GM23338 (cell line): ENCODE data around the gene COL4A3. TPM values are rescaled to one million over a fixed set of nuclear protein-coding genes. Genes with fewer than 3 reads are reported as not detected.

Source experiments
- ATAC-seq: fragments of 200-7000 bp; cut with Tn5 transposase; 3 replicates; pipeline ENCODE4 v1.9.1; 2020
- DNase-seq: peaks from one replicate; pipeline ENCODE4 v3.0.0-alpha.2; 2015; ENCODE audit warnings: low spot score
- H2AFZ ChIP-seq: fragments of 200-600 bp; sonication (generic); 2 replicates; pipeline ENCODE4 v1.8.0; 2016; ENCODE audit warnings: antibody characterized with exemption, mild to moderate bottlenecking, moderate library complexity
- H3F3A ChIP-seq: fragments of 200-600 bp; sonication (generic); replicated peaks from 2 replicates; pipeline ENCODE4 v1.8.0; 2017; ENCODE audit warnings: antibody characterized with exemption, mixed run types, low read depth
- H3K27ac ChIP-seq: fragments of 200-600 bp; sonication (generic); 2 replicates; pipeline ENCODE4 v1.6.1; 2016; ENCODE audit warnings: low read depth
- H3K27me3 ChIP-seq: fragments of 200-600 bp; sonication (generic); 2 replicates; pipeline ENCODE4 v1.8.0; 2016; ENCODE audit warnings: mild to moderate bottlenecking, mixed run types, moderate library complexity; ENCODE audit not compliant: insufficient read depth
- H3K36me3 ChIP-seq: fragments of 200-600 bp; sonication (generic); 2 replicates; pipeline ENCODE4 v1.8.0; 2016; ENCODE audit warnings: mild to moderate bottlenecking; ENCODE audit not compliant: insufficient read depth
- H3K4me1 ChIP-seq: fragments of 200-600 bp; sonication (generic); 2 replicates; pipeline ENCODE4 v1.8.0; 2016; ENCODE audit warnings: mild to moderate bottlenecking, moderate library complexity; ENCODE audit not compliant: insufficient read depth
- H3K4me2 ChIP-seq: fragments of 200-600 bp; sonication (generic); 2 replicates; pipeline ENCODE4 v1.7.1; 2017; ENCODE audit warnings: mixed run types
- H3K4me3 ChIP-seq: fragments of 200-600 bp; sonication (generic); 2 replicates; pipeline ENCODE4 v1.6.1; 2016; ENCODE audit warnings: mixed run types
- H3K79me2 ChIP-seq: fragments of 200-600 bp; sonication (generic); replicated peaks from 2 replicates; pipeline ENCODE4 v1.8.0; 2017; ENCODE audit warnings: mild to moderate bottlenecking; ENCODE audit not compliant: insufficient read depth
- H3K9me2 ChIP-seq: fragments of 200-600 bp; sonication (generic); 2 replicates; pipeline ENCODE4 v1.8.0; 2017; ENCODE audit not compliant: insufficient read depth
- H4K20me1 ChIP-seq: fragments of 200-600 bp; sonication (generic); replicated peaks from 2 replicates; pipeline ENCODE4 v1.8.0; 2017; ENCODE audit warnings: mild to moderate bottlenecking; ENCODE audit not compliant: insufficient read depth
- H3K27ac Mint-ChIP-seq: 2 replicates; pipeline ENCODE4 v1.8.0; 2020; ENCODE audit warnings: inconsistent platforms, mild to moderate bottlenecking, moderate library complexity, mixed read lengths
- H3K27me3 Mint-ChIP-seq: 3 replicates; pipeline ENCODE4 v1.8.0; 2022; ENCODE audit warnings: low read depth, mild to moderate bottlenecking, moderate library complexity, mixed read lengths, inconsistent platforms; ENCODE audit not compliant: insufficient read depth, poor library complexity
- H3K36me3 Mint-ChIP-seq: 3 replicates; pipeline ENCODE4 v1.8.0; 2021; ENCODE audit warnings: low read depth, mild to moderate bottlenecking, inconsistent platforms, moderate library complexity, mixed read lengths
- H3K4me1 Mint-ChIP-seq: 3 replicates; pipeline ENCODE4 v1.8.0; 2020; ENCODE audit warnings: mild to moderate bottlenecking, inconsistent platforms, mixed read lengths
- H3K4me3 Mint-ChIP-seq: 3 replicates; pipeline ENCODE4 v1.8.0; 2021; ENCODE audit warnings: moderate library complexity, mild to moderate bottlenecking, inconsistent platforms, mixed read lengths
- H3K9me3 Mint-ChIP-seq: 3 replicates; pipeline ENCODE4 v1.8.0; 2020; ENCODE audit warnings: moderate library complexity, mild to moderate bottlenecking, inconsistent platforms, mixed read lengths
- CREB1 ChIP-seq: fragments of 250-450 bp; sonication (Bioruptor Pico); IDR thresholded peaks from 2 replicates; pipeline ENCODE4 v1.5.0; 2020; ENCODE audit warnings: low read depth, mild to moderate bottlenecking, moderate library complexity
- JUNB ChIP-seq: IDR thresholded peaks from one replicate; pipeline ENCODE4 v1.6.1; 2016; ENCODE audit warnings: antibody characterized with exemption; ENCODE audit not compliant: unreplicated experiment
- NANOG ChIP-seq: IDR thresholded peaks from 2 replicates; pipeline ENCODE4 v1.6.1; 2016; ENCODE audit warnings: antibody characterized with exemption, borderline replicate concordance
- POLR2AphosphoS5 ChIP-seq: IDR thresholded peaks from 2 replicates; pipeline ENCODE4 v1.6.1; 2016; ENCODE audit warnings: antibody characterized with exemption, low read depth
- ZNF114 ChIP-seq: fragments of 250-450 bp; sonication (Bioruptor Pico); IDR thresholded peaks from 2 replicates; pipeline ENCODE4 v1.5.0; 2020; ENCODE audit warnings: mild to moderate bottlenecking, moderate library complexity
- ZNF331 ChIP-seq: fragments of 250-450 bp; sonication (Bioruptor Pico); IDR thresholded peaks from 2 replicates; pipeline ENCODE4 v1.5.0; 2020; ENCODE audit warnings: low read depth, mild to moderate bottlenecking, moderate library complexity
- polyA plus RNA-seq: library from polyadenylated mRNA; unstranded; fragments of >200 nt; fragmentation: Nextera tagmentation; extraction: Ambion mirVana; gene quantifications from 2 replicates; pipeline ENCODE4 v1.2.1, GENCODE V29; 2016
- total RNA-seq: library from RNA; depleted of rRNA; stranded (reverse); fragments of >200 nt; shearing (Covaris generic); gene quantifications from 2 replicates; pipeline ENCODE4 v1.2.3, GENCODE V29; 2014
- TF ChIP-seq, protein P1 (sequence below): fragments of 250-450 bp; sonication (Bioruptor Pico); IDR thresholded peaks from 2 replicates; pipeline ENCODE4 v1.5.0; 2020; ENCODE audit warnings: mild to moderate bottlenecking, moderate library complexity

COL4A3 gene
- total and polyA plus RNA-seq, 2 experiments from 2014 or later = 1.1 to 3.5 TPM

DNA sequence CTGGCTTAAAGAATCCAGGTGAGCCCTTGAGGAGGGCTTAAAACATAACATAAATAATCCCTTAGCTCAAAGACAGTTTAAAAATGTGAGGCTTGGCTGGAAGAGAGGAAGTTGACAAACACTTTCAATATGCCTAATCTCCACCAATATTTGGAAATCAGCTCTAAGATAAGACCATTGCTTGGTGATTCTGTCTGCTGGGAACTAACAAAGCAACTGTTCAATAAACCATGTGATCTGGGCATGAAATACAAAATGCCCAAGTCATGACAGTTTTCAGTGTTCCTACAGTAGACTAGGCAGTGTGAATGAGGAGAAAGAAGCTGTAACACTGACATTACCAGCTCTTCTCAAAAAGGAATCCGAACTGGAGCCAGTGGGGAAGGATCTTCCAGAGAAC, 171.3 kb downstream of the COL4A3 start (continued):
- TF ChIP-seq, protein P1, sequence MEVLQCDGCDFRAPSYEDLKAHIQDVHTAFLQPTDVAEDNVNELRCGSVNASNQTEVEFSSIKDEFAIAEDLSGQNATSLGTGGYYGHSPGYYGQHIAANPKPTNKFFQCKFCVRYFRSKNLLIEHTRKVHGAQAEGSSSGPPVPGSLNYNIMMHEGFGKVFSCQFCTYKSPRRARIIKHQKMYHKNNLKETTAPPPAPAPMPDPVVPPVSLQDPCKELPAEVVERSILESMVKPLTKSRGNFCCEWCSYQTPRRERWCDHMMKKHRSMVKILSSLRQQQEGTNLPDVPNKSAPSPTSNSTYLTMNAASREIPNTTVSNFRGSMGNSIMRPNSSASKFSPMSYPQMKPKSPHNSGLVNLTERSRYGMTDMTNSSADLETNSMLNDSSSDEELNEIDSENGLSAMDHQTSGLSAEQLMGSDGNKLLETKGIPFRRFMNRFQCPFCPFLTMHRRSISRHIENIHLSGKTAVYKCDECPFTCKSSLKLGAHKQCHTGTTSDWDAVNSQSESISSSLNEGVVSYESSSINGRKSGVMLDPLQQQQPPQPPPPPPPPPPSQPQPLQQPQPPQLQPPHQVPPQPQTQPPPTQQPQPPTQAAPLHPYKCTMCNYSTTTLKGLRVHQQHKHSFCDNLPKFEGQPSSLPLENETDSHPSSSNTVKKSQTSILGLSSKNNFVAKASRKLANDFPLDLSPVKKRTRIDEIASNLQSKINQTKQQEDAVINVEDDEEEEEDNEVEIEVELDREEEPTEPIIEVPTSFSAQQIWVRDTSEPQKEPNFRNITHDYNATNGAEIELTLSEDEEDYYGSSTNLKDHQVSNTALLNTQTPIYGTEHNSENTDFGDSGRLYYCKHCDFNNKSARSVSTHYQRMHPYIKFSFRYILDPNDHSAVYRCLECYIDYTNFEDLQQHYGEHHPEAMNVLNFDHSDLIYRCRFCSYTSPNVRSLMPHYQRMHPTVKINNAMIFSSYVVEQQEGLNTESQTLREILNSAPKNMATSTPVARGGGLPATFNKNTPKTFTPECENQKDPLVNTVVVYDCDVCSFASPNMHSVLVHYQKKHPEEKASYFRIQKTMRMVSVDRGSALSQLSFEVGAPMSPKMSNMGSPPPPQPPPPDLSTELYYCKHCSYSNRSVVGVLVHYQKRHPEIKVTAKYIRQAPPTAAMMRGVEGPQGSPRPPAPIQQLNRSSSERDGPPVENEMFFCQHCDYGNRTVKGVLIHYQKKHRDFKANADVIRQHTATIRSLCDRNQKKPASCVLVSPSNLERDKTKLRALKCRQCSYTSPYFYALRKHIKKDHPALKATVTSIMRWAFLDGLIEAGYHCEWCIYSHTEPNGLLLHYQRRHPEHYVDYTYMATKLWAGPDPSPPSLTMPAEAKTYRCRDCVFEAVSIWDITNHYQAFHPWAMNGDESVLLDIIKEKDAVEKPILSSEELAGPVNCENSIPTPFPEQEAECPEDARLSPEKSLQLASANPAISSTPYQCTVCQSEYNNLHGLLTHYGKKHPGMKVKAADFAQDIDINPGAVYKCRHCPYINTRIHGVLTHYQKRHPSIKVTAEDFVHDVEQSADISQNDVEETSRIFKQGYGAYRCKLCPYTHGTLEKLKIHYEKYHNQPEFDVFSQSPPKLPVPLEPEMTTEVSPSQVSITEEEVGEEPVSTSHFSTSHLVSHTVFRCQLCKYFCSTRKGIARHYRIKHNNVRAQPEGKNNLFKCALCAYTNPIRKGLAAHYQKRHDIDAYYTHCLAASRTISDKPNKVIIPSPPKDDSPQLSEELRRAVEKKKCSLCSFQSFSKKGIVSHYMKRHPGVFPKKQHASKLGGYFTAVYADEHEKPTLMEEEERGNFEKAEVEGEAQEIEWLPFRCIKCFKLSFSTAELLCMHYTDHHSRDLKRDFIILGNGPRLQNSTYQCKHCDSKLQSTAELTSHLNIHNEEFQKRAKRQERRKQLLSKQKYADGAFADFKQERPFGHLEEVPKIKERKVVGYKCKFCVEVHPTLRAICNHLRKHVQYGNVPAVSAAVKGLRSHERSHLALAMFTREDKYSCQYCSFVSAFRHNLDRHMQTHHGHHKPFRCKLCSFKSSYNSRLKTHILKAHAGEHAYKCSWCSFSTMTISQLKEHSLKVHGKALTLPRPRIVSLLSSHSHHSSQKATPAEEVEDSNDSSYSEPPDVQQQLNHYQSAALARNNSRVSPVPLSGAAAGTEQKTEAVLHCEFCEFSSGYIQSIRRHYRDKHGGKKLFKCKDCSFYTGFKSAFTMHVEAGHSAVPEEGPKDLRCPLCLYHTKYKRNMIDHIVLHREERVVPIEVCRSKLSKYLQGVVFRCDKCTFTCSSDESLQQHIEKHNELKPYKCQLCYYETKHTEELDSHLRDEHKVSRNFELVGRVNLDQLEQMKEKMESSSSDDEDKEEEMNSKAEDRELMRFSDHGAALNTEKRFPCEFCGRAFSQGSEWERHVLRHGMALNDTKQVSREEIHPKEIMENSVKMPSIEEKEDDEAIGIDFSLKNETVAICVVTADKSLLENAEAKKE (CRISPR knock-in tag) = no peak
- TF ChIP-seq JUNB (no peak), ZNF331 (CRISPR knock-in tag) (no peak), CREB1 (CRISPR knock-in tag) (no peak), POLR2AphosphoS5 (no peak)

DNA sequence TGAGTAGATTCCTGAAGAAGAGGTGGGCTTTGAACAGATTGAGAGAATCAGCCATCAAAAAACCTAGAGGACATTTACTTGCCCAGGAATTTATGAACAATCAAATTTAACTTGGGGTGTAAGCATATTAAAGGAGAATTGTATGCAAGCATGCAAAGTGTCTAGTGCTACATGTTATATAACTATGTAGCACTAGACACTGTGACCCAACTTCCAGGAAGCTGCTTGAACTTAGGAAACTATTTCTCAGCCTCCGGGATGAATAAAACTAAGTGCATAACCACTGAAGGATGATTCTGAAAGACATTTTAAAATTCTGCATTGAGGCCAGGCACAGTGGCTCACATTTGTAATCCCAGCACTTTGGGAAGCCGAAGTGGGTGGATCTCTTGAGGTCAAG, 173.0 kb downstream of the COL4A3 start:
- Mint-ChIP-seq H3K36me3 (peaks cover 38% of the 10 kb centered on the region), H3K27ac (no peak overlapping the region), H3K9me3 (no peaks in the 10 kb centered on the region), H3K27me3 (no peaks in the 10 kb centered on the region), H3K4me1 (no peaks in the 10 kb centered on the region), H3K4me3 (no peak overlapping the region)
- Histone ChIP-seq H3K4me2 (no peak overlapping the region), H3K4me3 (no peak overlapping the region), H3K27me3 (no peaks in the 10 kb centered on the region), H4K20me1 (no peaks in the 10 kb centered on the region), H3F3A (no peaks in the 10 kb centered on the region), H3K9me2 (no peaks in the 10 kb centered on the region), H3K36me3 (peaks cover 13% of the 10 kb centered on the region), H3K27ac (no peak overlapping the region), H3K79me2 (peaks cover 6% of the 10 kb centered on the region), H2AFZ (no peak overlapping the region), H3K4me1 (no peaks in the 10 kb centered on the region)
- DNase-seq (no peak), ATAC-seq (no peak)
- no peak for TF ChIP-seq ZNF331 (CRISPR knock-in tag)
- TF ChIP-seq NANOG = no peak
- no peak for TF ChIP-seq ZNF114
- TF ChIP-seq, protein P1 (CRISPR knock-in tag) = no peak
